ENCODE results near the gene GPR37L1.

DNA sequence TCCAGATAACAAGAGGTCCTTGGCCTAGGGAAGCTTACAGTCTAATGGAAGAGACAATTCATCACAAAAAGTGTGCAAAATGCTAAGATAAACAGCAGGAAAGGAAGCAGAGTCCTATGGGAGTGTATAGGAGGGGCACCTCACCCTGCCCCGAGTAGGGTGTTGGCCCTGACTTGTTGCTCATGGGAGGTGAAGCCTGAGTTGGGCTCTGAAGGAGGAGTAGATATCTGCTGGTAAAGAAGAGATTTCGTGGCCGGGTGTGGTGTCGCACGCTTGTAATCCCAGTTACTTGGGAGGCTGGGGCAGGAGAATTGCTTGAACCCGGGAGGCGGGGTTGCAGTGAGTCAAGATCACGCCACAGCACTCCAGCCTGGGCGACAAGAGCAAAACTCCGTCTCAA lies 18.6 kb upstream of the GPR37L1 start:
- TF ChIP-seq POLR2A (IDR thresholded peaks at IDR 0.05; ENCODE audit: low read depth, low read length) = no peak
- TF ChIP-seq POLR2AphosphoS5 (IDR thresholded peaks at IDR 0.05; ENCODE audit: low read depth, low read length) = no peak
- TF ChIP-seq TAF1 (IDR thresholded peaks at IDR 0.05; ENCODE audit: borderline replicate concordance, low read depth, low read length) = no peak

Data from GM12892 (cell line).